PC-3 (cell line): Measurements from ENCODE around the gene USP9Y. TPM values are rescaled to one million over a fixed set of nuclear protein-coding genes. Genes with fewer than 3 reads are reported as not detected.

Experiments used
- ATAC-seq: fragments of 200-7000 bp; cut with Tn5 transposase; 2 replicates; pipeline ENCODE4 v1.9.1; 2020; ENCODE audit warnings: mild to moderate bottlenecking, moderate library complexity
- BruUV-seq: library from RNA; stranded (reverse); fragments of 400-500 nt; replicated peaks from 2 replicates; lab custom pipeline; 2021; lab: Mats Ljungman, UMichigan
- CTCF ChIA-PET: fragments of 300-600 bp; sonication (Branson Sonifier 250); formaldehyde crosslinking; loops from one replicate; lab custom pipeline; 2022; ENCODE audit warnings: antibody characterized with exemption; lab: Charles Lee
- POLR2A ChIA-PET: fragments of 300-600 bp; sonication (Branson Sonifier 250); formaldehyde crosslinking; loops from one replicate; lab custom pipeline; 2022; ENCODE audit warnings: antibody characterized with exemption; ENCODE audit not compliant: unreplicated experiment; lab: Charles Lee
- DNase-seq: peaks from one replicate; pipeline ENCODE4 v3.0.0-alpha.2; 2015
- H2AFZ ChIP-seq: fragments of 300-600 bp; sonication (generic); 2 replicates; pipeline ENCODE4 v1.6.0; 2016; ENCODE audit warnings: antibody characterized with exemption, low read length
- H3F3A ChIP-seq: fragments of 300-600 bp; sonication (generic); one replicate; pipeline ENCODE4 v1.6.0; 2017; ENCODE audit warnings: antibody characterized with exemption, low read length, control low read depth, mild to moderate bottlenecking; ENCODE audit not compliant: unreplicated experiment
- H3K27ac ChIP-seq: fragments of 300-600 bp; sonication (generic); 2 replicates; pipeline ENCODE4 v1.5.1; 2016; ENCODE audit warnings: mild to moderate bottlenecking, low read length
- H3K27me3 ChIP-seq: fragments of 300-600 bp; sonication (generic); 2 replicates; pipeline ENCODE4 v1.6.1; 2016; ENCODE audit warnings: low read length, mixed read lengths
- H3K36me3 ChIP-seq: fragments of 300-600 bp; sonication (generic); 2 replicates; pipeline ENCODE4 v1.6.1; 2016; ENCODE audit warnings: low read depth, mixed run types, low read length, mixed read lengths
- H3K4me1 ChIP-seq: fragments of 300-600 bp; sonication (generic); 2 replicates; pipeline ENCODE4 v1.5.1; 2016; ENCODE audit warnings: low read length; ENCODE audit not compliant: insufficient read depth
- H3K4me2 ChIP-seq: fragments of 300-600 bp; sonication (generic); 2 replicates; pipeline ENCODE4 v1.6.0; 2016; ENCODE audit warnings: low read length
- H3K4me3 ChIP-seq: fragments of 300-600 bp; sonication (generic); 2 replicates; pipeline ENCODE4 v1.5.1; 2016; ENCODE audit warnings: mild to moderate bottlenecking, low read length, mixed read lengths
- H3K79me2 ChIP-seq: fragments of 300-600 bp; sonication (generic); 2 replicates; pipeline ENCODE4 v1.6.1; 2017; ENCODE audit warnings: low read length, mixed read lengths
- H3K9ac ChIP-seq: fragments of 300-600 bp; sonication (generic); 2 replicates; pipeline ENCODE4 v1.6.0; 2016; ENCODE audit warnings: mild to moderate bottlenecking, low read length
- H3K9me2 ChIP-seq: fragments of 300-600 bp; sonication (generic); replicated peaks from 2 replicates; pipeline ENCODE4 v1.6.1; 2016; ENCODE audit warnings: mixed run types, low read length, mixed read lengths
- H3K9me3 ChIP-seq: fragments of 300-600 bp; sonication (generic); 2 replicates; pipeline ENCODE4 v1.6.1; 2016; ENCODE audit warnings: low read length, mixed read lengths
- H4K20me1 ChIP-seq: fragments of 300-600 bp; sonication (generic); 2 replicates; pipeline ENCODE4 v1.6.1; 2016; ENCODE audit warnings: low read length, mixed read lengths
- EZH2 ChIP-seq: fragments of 300-600 bp; sonication (generic); IDR thresholded peaks from one replicate; pipeline ENCODE4 v1.6.1; 2017; ENCODE audit warnings: antibody characterized with exemption, mild to moderate bottlenecking, low read length; ENCODE audit not compliant: unreplicated experiment
- EZH2phosphoT487 ChIP-seq: fragments of 300-600 bp; sonication (generic); IDR thresholded peaks from 2 replicates; pipeline ENCODE4 v1.6.1; 2018; ENCODE audit warnings: mild to moderate bottlenecking, antibody characterized with exemption, low read length, borderline replicate concordance
- intact Hi-C: fragments of 100-400 bp; cut with micrococcal nuclease; formaldehyde crosslinking; loops from 2 replicates; pipeline ENCODE4 v1.9.0; 2023
- total RNA-seq: library from RNA; depleted of rRNA; stranded (reverse); fragments of >200 nt; gene quantifications from 2 replicates; pipeline ENCODE4 v1.2.3, GENCODE V29; 2014
- TF ChIP-seq, protein P1 (sequence below): fragments of 300-600 bp; sonication (generic); conservative IDR thresholded peaks from 2 replicates; pipeline ENCODE4 v1.5.1; 2017; ENCODE audit warnings: antibody characterized with exemption, low read depth, mild to moderate bottlenecking, low read length

Gene USP9Y
- total RNA-seq, 1 experiment from 2014 or later: not detected

DNA sequence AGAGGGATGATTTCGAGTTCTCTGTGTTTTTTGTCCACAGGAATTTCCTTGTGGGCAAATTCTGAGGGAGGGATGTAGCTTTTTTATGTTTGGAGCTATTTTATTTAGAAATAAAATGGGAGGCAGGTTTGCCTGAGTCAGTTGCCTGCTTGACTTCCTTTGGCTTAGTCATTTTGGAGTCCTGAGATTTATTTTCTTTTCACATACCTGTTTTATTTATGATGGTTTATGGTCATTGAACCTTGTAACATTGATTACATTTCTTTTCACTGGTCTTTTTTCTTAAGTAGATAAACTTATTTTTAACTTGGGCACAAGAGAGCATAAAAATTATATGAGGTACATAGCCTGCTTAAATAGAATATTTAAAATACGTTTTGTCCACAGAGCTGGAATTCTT lies 12.7 kb upstream of the USP9Y start:
- intact Hi-C loops: no loop called here
- TF ChIP-seq, protein P1, sequence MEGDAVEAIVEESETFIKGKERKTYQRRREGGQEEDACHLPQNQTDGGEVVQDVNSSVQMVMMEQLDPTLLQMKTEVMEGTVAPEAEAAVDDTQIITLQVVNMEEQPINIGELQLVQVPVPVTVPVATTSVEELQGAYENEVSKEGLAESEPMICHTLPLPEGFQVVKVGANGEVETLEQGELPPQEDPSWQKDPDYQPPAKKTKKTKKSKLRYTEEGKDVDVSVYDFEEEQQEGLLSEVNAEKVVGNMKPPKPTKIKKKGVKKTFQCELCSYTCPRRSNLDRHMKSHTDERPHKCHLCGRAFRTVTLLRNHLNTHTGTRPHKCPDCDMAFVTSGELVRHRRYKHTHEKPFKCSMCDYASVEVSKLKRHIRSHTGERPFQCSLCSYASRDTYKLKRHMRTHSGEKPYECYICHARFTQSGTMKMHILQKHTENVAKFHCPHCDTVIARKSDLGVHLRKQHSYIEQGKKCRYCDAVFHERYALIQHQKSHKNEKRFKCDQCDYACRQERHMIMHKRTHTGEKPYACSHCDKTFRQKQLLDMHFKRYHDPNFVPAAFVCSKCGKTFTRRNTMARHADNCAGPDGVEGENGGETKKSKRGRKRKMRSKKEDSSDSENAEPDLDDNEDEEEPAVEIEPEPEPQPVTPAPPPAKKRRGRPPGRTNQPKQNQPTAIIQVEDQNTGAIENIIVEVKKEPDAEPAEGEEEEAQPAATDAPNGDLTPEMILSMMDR: no peak
- TF ChIP-seq EZH2phosphoT487: no peak
- TF ChIP-seq EZH2: no peak
- Histone ChIP-seq H3K9me3 (no peaks in the 10 kb centered on the region), H3K9me2 (no peaks in the 10 kb centered on the region), H3K4me1 (no peaks in the 10 kb centered on the region), H3K4me2 (no peak overlapping the region), H3K9ac (no peak overlapping the region), H3K36me3 (no peaks in the 10 kb centered on the region), H2AFZ (no peak overlapping the region), H3F3A (no peaks in the 10 kb centered on the region), H3K79me2 (no peaks in the 10 kb centered on the region), H4K20me1 (no peaks in the 10 kb centered on the region), H3K27me3 (no peaks in the 10 kb centered on the region), H3K27ac (no peak overlapping the region), H3K4me3 (no peak overlapping the region)
- ChIA-PET CTCF (no interaction called here), POLR2A (no interaction called here)
- BruUV-seq: no TSS peak
- DNase-seq (no peak), ATAC-seq (no peak)

DNA sequence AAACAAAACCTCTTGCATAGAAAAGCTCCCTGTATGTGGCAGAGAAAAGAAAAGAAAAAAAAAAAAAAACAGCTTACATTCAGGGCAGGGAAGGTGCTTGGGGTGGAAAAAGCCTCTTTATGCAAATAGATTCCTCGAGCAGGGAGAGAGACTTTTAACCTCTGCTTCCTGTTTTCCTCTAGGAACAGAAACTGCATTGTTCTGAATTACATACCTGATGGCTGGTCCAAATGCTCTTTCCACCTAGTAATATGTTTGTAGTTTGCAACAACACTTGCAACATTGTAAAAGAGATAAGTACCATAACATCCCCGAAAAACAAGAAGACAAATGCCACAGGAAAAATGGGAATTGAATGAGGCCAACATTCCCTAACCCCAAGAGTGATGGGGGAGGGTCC lies 944 bp upstream of the USP9Y start:
- Histone ChIP-seq H3K27ac (no peak overlapping the region), H3K36me3 (no peaks in the 10 kb centered on the region), H2AFZ (no peak overlapping the region), H3K4me1 (no peaks in the 10 kb centered on the region), H3K27me3 (no peaks in the 10 kb centered on the region), H3K4me2 (no peak overlapping the region), H3K4me3 (no peak overlapping the region), H3K79me2 (no peaks in the 10 kb centered on the region), H3K9me3 (no peaks in the 10 kb centered on the region), H3F3A (no peaks in the 10 kb centered on the region), H3K9me2 (no peaks in the 10 kb centered on the region), H3K9ac (no peak overlapping the region), H4K20me1 (no peaks in the 10 kb centered on the region)
- ChIA-PET CTCF (no interaction called here), POLR2A (no interaction called here)
- no TSS peak for BruUV-seq
- no peak for DNase-seq
- intact Hi-C loops: no loop called here
- ATAC-seq: no peak
- TF ChIP-seq EZH2phosphoT487: no peak
- TF ChIP-seq, protein P1: no peak
- TF ChIP-seq EZH2: no peak

DNA sequence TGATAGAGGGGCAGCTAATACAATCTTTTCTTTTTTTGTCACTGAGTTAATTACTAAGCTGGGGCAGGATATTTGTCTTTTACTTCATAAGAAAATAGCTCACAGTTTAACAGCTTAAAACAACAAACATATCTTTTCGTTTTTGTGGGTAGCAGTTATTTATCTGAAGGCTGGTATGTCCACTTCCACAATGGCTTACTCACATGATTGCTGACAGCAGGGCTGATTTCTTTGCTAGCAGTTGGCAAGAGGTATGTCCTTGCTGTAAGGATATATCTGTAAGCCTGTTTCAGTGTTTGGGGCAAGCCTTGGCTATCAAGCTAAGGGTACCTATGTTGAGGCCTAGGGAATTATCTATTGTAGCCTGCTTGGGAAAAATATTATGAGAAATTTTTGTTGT lies 1.1 kb downstream of the USP9Y start:
- H3K27me3 ChIP-seq: no peaks in the 10 kb centered on the region
- no peaks in the 10 kb centered on the region for H3K79me2 ChIP-seq
- BruUV-seq: no TSS peak
- ChIA-PET CTCF (no interaction called here), POLR2A (no interaction called here)
- no peak overlapping the region for H3K4me3 ChIP-seq
- H3K9ac ChIP-seq: no peak overlapping the region
- TF ChIP-seq EZH2phosphoT487 (no peak), EZH2 (no peak)
- TF ChIP-seq, protein P1: no peak
- ATAC-seq: no peak
- no peaks in the 10 kb centered on the region for H3F3A ChIP-seq
- H3K4me2 ChIP-seq: no peak overlapping the region
- no peak overlapping the region for H2AFZ ChIP-seq
- intact Hi-C loops: no loop called here
- H3K27ac ChIP-seq: no peak overlapping the region
- H3K4me1 ChIP-seq: no peaks in the 10 kb centered on the region
- H3K9me2 ChIP-seq: no peaks in the 10 kb centered on the region
- no peaks in the 10 kb centered on the region for H3K36me3 ChIP-seq
- DNase-seq: no peak
- H3K9me3 ChIP-seq: no peaks in the 10 kb centered on the region
- H4K20me1 ChIP-seq: no peaks in the 10 kb centered on the region
